Measurements from ENCODE around the gene FLT4.
"Not testable (repeated sequence)": the region's sequence is repeated elsewhere in the genome, so short reads cannot be mapped to it uniquely, and the experiment has no call there.

FLT4 gene

DNA sequence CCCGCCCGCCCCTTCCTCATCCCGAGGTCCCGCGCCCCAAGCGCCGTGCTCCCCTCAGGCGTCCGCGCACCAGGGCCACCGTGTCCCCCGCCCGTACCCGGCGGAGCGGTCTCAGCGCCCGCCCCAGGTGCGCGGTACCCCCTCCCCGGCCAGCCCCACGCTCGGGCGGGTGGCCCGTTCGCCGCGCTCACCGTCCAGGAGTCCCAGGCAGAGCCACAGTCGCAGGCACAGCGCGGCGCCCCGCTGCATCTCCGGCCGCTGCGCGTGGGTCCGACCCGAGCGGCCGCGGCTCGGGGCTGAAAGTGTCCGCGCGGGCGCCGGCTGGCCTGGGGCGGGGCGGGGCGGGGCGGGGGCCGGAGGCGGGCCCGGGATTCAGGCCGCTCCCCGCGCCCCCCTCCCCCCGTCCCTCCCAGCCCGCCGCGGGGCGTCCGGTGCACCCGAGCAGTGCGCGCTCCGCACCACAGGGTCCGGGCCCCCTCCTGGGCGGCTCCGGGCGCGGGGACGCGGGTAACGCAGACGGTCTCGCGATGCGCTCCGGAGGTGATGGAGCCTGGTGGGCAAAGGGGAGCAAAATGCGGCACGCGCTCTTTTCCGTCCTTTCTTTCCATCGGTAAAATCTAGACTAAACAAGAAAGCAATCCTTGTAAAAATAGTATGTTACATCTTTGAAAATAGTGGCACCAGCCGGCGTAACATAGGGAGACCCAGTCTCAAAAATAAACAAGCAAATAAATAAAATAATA is at the start of gene FLT4:
Gene FLT4 (minus strand): TSS at position 304 of the 743 bp plus-strand sequence. CDS start 55 bp downstream, at position 249.
- DNase-seq = no peak

DNA sequence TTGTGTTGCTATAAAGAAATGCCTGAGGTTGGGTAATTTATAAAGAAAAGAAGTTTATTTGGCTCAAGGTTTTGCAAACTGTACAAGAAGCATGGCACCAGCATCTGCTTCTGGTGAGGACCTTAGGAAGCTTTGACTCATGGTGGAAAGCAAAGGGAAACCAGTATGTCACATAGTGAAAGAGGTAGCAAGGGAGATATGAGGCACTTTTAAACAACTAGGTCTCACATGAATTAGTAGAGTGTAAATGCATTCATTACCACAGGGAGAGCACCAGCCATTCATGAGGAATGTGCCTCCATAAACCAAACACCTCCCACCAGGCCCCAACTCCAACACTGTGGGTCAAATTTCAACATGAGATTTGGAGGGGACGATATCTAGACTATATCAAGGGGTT is 49.6 kb upstream of the FLT4 start:
- DNase-seq = no peak

DNA sequence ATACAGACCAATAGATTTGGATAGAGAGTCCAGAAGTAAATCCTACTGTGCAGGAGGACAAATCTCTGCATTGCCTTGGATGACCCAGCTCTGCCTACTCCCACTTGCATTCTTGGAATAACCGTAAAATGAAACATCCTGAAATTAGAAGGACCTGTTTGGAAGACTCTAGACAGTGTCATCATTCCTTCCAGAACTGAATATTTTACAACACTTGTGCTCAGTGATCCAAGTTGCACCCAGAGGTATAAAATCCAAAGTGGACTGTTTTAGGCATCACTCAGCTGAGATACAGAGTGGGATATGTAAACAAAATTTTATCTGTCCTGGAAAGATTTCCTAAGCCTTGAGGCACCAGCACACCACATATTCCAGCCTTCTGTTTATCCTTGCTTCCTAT is 46.7 kb upstream of the FLT4 start:
- DNase-seq = no peak

DNA sequence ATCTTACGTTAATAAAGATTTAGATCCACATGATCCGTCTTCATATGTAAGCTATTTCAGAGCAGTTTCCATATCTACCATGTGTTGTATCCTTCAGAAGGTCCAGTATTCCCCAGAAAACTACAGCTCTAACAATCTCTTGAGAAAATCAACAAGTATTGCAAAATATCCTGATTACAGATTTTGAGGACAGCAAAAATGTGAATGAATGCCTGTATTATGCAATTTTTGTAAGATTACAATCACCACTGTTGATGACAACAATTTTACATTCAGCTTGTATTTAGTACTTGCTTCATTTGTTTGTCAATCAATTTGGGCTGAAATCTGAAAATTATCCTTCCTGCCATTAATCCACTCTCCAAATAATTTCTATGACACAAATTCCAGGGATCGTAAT is 43.0 kb upstream of the FLT4 start:
- DNase-seq = no peak

DNA sequence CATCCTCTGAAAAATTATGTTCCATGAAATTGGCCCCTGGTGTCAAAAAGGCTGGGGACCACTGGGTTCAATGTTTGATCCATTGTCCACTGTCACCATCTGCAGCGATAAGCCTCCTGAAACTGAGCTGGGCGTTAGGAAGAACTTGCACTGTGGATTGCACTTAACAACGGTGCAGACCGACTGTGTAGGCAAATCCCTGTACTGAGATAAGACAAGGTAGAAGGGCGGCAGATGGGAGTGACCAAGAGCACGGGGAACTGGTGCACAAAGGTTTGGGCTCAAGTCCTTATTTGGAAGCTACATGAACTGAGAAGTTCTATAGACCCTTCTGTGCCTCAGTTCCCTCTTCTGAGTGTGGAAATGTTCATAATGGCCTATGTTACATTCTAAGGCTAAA is 41.6 kb upstream of the FLT4 start:
- DNase-seq = no peak

DNA sequence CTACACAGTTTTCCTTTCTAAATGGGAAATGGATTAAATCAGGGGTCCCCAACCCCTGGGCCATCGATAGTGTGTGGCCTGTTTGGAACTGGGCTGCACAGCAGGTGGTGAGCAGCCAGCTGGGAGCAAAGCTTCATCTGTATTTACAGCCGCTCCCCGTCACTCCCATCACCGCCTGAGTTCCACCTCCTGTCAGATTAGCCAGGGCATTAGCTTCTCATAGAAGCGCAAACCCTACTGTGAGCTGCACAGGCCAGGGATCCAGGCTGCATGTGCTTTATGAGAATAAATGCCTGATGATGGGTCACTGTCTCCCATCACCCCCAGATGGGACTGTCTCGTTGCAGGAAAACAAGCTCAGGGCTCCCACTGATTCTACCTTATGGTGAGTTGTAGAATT is 41.2 kb upstream of the FLT4 start:
- no peak for DNase-seq

DNA sequence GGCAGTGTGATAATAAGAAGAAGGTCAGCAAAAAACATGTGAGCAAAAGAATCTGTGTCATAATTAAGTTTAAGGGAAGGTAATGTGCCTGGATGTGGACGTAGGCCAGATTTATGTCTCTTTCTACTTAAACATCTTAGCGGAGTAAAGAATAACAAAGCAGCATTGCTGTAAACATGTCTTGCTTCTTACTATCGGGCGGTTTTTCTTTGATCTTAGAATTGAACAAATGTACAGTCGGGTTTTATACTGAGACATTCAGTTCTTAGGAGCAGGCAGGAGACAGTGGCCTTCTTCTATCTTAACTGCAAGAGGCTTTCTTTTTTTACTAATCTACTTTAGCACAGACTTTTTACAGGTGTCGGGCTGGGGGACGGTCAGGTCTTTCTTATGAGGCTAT is 40.4 kb upstream of the FLT4 start:
- DNase-seq = no peak

DNA sequence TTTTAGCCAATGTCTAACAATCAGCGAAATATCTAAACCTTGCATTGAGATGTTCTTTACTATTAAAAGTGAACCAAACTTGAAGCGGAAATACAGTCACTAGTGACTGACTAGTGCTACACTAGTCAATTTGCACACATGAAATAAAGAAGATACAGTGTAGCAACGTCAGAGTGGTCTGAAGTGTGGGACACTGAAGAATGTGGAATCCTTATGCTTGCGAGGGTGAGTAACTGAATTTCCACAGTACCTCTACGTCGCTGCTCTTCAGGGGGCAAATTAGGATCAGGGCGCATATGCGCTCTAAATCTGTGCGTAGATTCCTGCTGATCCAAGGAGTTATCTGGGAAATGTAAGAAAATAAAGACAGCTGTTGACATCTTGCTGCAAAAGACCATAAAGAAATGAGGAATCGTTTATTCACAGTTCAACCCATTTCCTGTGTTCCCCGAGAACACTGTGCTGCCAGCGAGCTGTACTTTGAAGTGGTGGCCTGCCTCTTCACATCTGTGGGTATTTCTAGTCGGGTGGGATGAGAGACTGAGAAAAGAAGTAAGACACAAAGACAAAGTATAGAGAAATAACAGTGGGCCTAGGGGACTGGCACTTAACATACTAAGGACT is 39.8 kb upstream of the FLT4 start:
- peak; percentile 65 for DNase-seq

DNA sequence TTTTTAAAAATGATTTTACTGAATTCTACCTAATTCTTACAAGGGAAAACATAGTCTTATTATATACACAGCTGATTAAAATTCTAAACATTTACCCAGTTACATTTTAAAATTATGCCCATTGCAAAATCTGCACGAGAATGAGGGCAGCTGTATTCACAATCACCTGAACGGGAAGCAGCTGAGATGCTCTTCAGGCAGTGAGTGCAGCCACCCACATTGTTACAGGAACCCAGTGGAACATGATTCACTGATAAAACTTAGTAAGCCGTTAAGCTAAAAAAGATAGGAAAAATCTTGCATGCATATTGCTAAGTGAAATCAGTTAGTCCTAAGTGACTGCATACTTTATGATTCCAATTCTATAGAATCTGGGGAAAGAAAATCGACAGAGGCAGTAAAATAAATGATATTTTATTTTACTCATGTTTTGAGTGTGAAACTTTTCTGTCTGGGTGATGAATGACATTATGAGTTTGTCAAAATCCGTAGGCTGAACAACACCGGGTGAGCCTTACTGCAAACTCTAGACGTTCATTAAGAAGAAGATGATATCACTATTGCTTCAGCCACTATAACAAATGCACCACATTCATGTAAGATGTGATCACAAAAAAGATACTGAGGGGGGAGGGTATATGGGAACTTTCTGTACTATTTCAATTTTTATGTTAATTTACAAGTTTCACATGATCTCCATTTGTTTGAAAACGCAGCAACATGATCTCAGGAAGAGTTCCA is 39.1 kb upstream of the FLT4 start:
- no peak for DNase-seq

DNA sequence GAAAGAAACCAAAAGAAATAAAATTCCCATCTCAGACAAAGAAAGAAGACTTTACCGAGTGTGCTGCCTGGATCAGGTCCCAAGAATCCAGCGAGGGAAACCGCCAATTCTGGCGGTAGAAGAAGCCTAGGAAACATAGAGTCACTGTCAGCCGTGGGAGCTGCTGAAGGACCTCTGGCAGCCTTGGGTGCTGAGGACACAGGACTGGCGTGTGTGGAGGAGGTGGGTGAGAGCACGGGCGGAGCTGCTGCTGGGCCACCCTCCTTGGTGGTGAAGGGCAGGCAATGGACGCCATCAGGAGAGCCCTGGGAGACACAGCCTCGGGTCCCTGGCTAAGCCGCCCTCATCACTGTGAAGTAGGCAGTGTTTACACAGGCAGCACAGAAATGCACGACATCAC is 37.4 kb upstream of the FLT4 start:
- DNase-seq = not testable (repeated sequence)

DNA sequence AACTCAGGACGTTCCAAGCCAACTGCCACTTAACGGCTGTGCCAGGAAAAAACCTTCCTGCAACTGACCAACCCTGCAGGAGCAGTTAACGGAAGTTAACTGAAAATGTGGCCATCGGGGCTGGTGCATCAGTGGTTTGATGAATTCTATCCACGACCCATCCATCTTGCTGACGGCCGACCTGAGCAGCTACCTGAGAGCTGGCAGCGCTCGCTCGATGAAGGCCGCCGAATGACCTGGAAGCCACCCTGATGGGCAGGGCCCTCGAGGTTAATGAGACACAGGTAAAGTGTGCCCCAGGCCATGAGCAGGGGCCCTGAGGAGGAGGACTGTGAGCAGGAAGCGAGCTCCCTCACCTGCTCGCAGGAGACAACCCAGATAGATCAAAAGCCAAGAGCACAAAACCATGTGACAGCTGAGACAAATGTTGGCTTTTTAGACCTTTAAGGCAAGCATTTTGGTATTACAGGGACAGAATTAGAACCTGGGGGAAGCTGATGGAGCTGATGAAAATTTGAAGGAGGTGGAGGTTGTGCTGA is 35.3 kb upstream of the FLT4 start:
- no peak for DNase-seq

DNA sequence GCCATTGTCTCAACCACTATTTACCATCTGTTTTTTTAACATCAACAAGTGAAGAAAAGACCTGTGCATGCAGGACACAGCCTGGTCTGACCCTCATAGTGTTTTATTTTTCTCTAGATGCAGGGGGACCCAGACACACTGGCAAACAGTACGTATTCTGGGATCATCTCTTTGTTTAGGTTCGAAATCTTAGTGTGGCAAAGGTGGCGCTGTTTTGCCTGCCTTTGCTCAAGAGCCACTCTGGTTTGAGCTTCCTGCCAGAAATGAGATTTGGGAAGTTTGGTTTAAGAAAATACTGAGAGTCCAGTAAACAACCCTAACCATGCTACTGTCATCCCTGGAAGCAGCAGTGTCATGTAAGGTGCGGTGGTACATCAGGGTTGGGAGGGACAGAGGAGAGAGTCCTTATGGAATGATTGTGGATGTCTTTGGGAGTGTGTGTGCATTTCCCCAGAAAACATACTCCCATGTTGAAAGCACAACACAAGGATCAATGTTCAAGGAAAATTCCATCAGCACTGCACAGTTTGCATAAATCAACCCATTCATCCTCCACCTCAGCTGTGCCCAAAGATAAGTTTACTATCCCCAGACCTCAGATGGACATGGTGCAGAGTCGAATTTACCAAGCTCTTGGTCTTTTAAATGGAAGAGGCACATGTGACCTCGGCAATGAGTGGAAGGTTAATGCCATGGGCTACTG is 34.0 kb upstream of the FLT4 start:
- DNase-seq = no peak

DNA sequence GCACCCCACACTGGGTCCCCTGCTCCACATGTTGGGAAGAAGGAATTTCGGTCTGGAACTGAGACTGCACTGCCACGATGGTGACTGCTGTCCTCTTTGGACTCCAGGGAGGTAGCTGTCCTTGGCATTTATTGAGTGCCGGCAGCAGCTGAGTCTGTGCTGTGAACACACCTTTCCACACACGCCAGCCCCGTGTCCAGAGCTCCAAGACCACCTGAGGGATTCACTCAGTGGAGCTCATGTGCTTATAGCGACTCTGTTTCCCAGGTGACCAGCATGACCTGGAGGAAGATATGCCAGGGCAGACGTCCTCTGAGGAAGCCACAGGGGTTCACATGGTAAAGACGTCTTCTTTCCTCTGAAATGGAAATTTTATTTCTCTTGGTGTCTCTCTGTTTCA is 33.2 kb upstream of the FLT4 start:
- DNase-seq = no peak

DNA sequence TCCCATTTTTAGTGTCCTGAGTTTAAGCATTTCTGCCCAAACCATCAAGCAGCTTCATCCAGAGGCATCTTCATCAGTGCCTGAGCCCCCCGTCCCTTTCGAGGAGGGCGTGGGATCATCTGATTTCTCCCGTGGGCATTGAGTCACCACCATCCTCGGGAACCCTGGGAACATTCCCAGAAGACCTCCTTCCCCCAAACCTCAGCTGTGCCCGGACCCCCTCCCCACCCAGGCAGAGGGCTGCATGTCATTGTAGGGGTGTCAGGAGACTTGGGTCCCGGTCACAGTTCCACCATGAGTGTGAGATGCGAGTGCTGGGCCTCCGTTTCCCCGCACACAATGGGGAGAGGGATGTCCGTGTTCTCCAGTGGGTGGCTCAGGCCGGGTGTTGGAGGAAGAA is 32.6 kb upstream of the FLT4 start:
- DNase-seq = not testable (repeated sequence)

DNA sequence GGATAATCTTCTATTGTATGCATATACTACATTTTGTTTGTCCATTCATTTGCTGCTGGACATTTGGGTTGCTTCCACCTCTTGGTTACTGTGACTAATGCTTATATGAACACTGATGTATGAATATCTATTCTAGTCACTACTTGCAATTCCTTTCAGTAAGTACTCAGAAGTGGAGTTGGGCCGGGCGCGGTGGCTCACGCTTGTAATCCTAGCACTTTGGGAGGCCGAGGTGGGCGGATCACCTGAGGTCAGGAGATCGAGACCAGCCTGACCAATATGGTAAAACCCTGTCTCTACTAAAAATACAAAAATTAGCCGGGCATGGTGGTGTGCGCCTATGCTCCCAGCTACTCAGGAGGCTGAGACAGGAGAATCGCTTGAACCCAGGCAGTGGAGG is 28.9 kb upstream of the FLT4 start:
- DNase-seq = not testable (repeated sequence)

DNA sequence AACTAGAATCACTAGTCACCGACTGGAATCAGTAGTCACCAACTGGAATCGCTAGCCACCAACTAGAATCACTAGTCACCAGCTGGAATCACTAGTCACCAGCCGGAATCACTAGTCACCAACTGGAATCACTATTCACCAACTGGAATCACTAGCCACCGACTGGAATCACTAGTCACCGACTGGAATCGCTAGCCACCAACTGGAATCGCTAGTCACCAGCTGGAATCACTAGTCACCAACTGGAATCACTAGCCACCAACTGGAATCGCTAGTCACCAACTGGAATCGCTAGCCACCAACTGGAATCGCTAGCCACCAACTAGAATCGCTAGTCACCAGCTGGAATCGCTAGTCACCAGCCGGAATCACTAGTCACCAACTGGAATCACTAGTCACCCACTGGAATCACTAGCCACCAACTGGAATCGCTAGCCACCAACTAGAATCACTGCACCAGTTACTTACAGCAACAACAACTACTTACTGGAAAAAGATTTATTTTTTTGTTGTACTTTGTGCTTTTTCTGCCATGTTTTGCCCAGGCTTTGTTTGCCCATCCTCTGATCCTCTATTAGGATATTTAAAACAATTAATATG is 25.7 kb upstream of the FLT4 start:
- DNase-seq = no peak

DNA sequence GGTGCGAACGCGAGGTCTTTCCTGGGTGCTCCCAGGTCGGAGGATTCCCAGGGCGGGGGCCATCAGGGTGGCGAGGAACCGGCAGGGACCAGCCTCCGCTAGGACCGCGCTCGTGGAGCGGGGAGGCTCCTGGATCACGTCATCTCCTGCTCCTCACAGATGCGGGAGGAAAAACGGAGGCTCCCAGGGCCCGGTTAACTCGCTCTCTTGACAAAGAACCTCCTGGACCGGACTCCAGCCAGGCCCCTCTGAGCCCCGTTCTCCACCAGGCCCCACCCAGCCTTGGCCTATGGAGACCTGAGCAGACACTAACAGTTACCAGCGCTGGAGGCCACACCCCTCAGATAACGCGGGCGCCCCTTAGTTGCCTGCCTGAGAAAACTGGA is 24.7 kb upstream of the FLT4 start:
- DNase-seq = not testable (repeated sequence)

DNA sequence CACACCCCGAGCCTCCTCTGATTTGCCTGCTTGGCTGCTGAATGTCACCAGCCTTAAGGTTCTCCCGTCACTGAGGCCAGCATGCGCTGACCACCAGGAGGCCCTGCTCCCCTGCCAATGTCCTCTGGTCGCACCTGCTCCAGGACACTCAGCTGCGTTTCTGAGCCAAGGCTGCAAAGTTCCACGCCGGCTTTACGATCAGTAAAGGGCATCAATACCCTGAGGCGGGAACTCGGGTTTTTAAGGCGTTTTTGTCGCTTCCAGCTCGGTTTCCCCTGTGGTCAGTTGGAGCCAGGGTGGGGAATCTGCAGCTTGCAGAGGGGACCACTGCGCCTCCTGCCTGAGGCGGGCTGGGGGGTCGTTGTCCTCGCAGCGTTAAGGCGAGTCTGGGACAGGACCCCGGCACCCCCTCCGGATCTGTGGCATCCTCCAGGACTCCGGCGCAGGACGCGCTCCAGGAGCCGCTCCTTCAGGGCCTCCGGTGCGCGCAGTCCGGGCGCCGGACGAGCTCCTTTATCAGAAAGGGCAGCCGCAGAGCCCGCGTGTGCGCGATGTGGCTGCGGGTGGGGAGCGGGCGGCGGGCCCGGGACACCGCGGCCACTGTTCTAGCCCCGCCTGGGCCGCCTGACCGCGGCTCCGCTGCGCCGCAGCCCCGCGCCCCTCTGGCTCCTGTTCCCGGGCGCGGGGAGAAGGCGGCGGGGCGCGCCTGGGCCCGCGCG is 24.1 kb upstream of the FLT4 start:
- no peak for DNase-seq

DNA sequence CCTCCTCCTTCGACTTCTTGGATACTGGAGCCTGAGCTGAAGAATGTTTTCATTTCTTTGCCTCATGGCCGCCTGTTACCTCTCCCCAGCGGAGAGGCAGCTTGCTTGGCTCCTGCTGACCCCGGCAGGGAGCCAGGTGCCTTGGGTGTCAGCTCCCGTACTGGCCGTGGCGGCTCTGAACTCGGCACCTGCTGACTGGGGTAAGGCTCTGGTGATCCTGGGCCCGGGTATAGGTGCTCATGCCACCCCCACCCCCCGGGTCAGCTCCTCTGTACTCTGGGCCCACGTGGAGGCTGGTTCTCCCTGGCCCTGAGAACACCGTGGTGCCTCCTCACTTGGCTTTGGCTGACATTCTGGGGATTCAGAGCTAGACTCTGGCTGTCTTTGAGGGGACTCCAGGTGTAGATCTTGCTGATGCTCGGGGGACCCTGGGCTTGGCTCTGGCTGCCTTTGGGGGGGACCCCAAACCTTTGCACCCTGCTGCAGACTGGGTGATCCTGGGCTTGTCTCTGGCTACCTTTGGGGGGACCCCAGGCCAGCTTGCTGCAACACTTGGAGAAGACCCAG is 22.6 kb upstream of the FLT4 start:
- DNase-seq = not testable (repeated sequence)

DNA sequence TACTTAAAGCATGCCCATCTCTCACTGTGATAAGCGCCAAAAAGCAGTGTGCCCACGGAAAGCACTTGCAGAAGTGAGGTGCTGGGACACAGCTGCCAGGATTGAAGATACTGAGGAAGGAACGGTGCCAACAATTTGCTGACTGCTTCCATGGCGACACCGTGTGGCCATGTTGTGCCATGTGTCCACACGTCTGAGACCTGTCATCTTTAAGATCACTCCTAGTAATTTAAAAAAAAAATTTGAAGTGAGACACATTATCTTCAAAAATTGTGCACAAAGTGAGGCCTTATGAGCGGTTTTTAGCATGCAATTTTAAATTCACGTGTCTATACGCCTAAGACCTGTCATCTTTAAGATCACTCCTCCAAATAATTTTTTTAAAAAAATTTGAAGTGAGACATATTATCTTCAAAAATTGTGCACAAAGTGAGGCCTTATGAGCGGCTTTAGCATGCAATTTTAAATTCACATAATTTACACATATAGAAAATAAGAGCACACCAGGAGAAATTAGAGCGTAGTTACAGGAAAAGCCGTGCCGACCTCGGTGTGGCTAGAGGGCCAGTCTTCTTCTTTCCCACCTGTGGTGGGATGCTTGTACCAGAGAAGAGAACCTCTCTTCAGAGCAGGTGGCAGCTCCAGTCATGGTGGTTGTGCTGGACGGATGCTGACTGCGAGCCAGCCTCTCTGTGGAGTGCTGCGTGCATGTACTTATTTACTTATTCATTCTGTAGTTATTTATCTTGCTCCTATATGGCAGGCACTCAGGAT is 21.4 kb upstream of the FLT4 start:
- peak; percentile 46 for DNase-seq

DNA sequence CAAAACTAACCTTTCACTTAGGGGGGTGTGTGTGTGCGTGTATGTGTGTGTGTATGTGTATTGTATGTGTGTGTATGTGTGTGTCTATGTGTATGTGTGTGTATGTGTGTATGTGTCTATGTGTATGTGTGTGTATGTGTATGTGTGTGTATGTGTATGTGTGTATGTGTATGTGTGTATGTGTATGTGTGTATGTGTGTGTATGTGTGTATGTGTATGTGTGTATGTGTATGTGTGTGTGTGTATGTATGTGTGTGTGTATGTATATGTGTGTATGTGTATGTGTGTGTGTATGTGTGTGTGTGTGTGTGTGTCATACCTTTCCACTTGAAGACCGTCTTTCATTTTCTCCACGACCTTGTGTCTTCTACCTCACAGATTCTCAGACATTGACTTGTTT is 20.8 kb upstream of the FLT4 start:
- DNase-seq = no peak
